ENCODE data around the gene SLC6A19.

Gene SLC6A19

GRCh38 chr5:1210832-1211251, 9.4 kb downstream of the SLC6A19 start:
- DNase-seq, result no peak

DNA sequence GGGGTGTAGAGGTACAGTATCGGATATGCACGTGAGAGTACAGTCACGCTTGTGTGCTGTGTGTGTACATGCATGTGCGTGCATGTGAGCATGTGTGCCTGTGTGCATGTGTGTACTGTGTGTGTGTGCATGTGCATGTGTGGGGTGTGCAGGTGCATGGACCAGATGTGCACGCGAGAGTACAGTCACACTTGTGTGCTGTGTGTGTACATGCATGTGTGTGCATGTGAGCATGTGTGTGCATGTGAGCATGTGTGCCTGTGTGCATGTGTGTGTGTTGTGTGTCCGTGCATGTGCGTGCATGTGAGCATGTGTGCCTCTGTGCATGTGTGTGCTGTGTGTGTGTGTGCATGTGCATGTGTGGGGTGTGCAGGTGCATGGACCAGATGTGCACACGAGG, 10.3 kb downstream of the SLC6A19 start:
- DNase-seq, result no peak

DNA sequence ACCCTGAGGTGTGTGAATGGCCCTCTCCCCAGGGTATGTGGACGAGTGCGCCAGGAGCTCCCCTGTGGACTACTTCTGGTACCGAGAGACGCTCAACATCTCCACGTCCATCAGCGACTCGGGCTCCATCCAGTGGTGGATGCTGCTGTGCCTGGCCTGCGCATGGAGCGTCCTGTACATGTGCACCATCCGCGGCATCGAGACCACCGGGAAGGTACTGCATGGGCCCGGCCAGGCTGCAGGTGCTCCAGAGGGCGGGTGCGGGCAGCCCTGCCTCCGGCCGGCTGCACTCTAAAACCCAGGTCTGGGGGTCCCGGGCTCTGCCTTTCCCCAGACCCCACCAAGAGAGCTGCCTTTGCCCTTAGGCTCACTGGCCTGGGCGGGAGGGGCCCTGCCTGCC, 10.9 kb downstream of the SLC6A19 start:
- no peak for DNase-seq

DNA sequence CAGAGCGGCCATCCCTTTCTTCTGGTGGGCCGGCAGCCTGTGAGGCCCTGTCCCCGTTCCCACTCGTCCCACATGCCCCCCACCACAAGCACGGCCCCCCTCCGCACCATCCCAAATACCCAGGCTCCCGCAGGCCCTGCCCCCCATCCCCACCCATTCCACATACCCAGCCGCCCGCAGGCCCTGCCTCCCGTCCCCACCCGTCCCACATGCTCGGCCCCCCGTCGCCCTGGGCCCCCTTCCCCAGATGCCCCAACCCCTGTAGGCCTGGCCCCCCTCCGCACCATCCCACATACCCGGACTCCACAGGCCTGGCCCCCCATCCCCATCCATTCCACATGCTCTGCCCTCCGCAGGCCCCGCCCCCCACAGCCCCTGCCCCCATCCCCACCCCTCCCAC, 11.5 kb downstream of the SLC6A19 start:
- no peak for DNase-seq

GRCh38 chr5:1213508-1214162, 12.2 kb downstream of the SLC6A19 start:
- no peak for DNase-seq

- DNase-seq, result no peak
Measured at GRCh38 chr5:1214163-1214935, 13.0 kb downstream of the SLC6A19 start.

DNA sequence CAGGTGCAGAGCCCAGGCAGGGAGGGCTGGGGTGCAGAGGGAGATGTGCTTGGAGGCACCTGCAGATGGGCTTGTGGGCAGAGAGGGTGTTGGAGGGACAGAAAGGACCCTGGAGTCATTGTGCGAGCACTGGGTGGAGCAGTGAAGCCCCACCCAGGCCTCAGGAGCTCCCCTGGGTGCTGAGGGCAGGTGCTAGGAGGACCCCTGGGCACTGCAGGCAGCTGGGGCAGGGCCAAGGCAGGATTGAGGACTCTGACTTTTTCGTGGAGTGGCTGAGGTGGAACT, 13.5 kb downstream of the SLC6A19 start:
- no peak for DNase-seq

GRCh38 chr5:1215320-1216096, 14.1 kb downstream of the SLC6A19 start:
- no peak for DNase-seq

DNA sequence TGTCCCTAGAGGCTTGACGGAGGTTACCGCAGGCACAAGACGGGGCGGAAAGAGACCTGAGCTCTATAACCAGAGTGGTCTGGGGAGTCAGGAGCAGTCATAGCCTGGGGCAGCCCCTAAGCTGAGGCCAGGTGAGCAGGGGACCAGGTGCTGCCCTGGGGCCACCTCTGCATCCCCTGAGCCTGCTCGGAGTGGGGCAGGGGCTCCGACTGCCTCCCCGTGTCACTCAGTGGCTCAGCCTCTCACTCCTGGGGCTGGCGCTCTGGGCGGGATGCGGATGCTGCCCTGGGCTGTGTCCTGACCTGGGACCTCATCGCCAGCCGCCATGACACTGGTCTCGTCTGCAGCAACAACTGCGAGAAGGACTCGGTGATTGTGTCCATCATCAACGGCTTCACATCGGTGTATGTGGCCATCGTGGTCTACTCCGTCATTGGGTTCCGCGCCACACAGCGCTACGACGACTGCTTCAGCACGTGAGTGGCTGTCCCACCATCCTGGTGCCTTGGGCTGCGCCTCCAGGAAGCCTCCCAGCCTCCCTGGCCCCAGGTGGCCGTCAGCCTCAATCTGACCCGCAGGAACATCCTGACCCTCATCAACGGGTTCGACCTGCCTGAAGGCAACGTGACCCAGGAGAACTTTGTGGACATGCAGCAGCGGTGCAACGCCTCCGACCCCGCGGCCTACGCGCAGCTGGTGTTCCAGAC, 15.0 kb downstream of the SLC6A19 start:
- DNase-seq, result no peak

- no peak for DNase-seq
Measured at GRCh38 chr5:1216918-1217295, 15.5 kb downstream of the SLC6A19 start.

- no peak for DNase-seq
Measured at GRCh38 chr5:1217596-1218206, 16.3 kb downstream of the SLC6A19 start.

DNA sequence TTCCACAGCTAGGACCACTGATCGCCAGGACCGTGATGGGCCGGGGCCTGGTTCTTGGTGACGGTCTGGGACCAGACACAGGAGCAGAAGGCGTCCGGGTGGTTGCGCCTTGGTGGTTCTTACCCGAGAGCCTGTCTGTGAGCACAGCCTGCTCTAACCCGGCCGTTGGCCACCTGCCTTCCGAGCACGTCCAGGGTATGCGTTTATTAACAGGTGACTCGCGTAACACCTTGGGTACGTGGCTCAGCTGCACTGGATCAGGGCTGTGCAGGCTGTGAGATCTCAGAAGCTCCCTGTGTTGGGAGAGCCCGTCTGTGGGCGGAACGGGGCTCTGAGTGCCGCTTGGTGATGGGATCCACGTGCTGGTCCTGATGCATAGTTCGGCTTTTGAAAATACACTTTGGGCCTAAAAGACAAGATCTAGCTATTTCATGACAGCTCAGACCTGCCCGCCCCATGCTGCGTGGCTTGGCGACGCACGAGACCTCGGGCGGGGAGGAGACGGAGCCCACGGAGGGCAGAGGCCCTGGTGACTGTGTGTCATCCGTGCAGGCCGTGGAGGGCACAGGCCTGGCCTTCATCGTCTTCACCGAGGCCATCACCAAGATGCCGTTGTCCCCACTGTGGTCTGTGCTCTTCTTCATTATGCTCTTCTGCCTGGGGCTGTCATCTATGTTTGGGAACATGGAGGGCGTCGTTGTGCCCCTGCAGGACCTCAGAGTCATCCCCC, 17.1 kb downstream of the SLC6A19 start:
- DNase-seq, result no peak

- no peak for DNase-seq
Measured at GRCh38 chr5:1219098-1219767, 17.8 kb downstream of the SLC6A19 start.

DNA sequence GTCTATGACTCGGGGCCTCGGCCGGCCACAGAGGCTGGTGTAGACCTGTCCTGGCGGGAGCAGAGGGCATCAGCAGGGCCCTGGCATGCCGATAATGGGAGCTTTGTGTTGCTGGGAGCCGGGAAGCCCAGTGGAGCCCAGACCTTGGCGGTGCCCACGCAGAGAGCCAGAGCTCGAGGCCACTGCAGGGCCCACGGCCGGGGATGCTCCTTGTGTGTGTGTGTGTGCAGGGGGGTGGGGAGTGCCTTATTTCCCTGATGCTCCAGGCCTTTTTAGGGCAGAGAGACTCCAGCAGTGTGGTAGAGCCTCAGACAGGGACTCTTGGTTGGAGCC, 18.3 kb downstream of the SLC6A19 start:
- no peak for DNase-seq

- DNase-seq, result no peak
Measured at GRCh38 chr5:1220351-1220750, 19.0 kb downstream of the SLC6A19 start.

DNA sequence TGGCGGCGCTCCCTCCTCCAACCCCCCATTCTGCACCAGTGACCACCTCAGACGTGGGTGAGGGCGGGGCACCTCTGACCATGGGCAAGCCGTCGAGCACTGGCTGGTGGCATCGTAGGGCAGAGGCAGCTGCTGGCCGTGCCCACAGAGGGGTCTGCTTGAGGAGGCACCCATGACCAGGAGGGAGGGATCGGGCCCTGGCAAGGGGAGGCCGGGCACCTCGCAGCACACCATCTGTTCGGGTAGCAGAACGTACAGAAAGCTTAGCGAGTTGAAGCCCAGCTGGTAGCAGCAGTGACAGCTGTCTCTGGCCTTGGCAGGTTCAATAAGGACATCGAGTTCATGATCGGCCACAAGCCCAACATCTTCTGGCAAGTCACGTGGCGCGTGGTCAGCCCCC, 19.4 kb downstream of the SLC6A19 start:
- DNase-seq, result no peak

- no peak for DNase-seq
Measured at GRCh38 chr5:1221721-1222120, 20.3 kb downstream of the SLC6A19 start.

DNA sequence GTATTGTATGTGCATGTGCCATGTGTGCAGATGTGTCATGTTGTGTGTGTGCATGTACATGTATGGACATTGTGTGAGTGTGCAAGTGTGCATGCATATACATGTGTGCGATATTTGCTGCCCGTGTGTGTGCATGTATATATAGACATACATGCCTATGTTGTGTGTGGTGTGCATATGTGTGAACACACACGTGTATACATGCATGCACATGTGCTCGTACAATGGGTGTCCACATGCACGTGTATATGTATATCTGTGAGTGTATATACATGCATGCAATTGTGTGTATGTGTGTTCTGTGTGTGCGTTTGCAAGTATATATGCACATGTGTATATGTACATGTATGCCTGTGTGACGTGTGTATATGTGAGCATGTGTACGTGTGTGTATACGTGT, 20.8 kb downstream of the SLC6A19 start:
- no peak for DNase-seq

GRCh38 chr5:1222621-1223277, 21.4 kb downstream of the SLC6A19 start:
- DNase-seq, result no peak

- DNase-seq, result no peak
Measured at GRCh38 chr5:1223278-1223670, 21.9 kb downstream of the SLC6A19 start.

DNA sequence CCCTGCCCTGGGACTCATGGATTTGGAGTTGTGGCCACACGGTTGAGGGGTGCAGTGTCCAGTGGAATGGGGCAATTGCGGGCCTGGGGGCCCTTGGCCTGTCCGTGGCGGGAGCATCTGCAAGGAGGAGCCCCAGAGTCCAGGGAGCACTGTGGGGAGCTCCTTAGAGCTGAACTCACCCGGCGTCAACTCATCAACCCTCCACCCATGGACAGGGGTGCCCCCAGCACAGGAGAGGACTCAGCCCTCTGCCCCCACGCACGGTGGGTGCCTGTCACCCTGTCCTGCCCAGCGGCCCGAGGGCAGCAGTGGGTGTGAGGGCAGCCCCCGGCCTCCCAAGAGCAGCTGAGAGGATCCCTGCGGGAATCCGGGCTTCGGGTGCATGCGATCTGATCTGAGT, 23.2 kb downstream of the SLC6A19 start:
- no peak for DNase-seq
